Eye (tissue), 1 donor: Measurements from ENCODE around the gene HMBS.
"Not testable (repeated sequence)": the region's sequence is repeated elsewhere in the genome, so short reads cannot be mapped to it uniquely, and the experiment has no call there.

Source experiments
- DNase-seq: peaks from one replicate; pipeline ENCODE4 v3.0.0-alpha.2; 2015

The HMBS gene

DNA sequence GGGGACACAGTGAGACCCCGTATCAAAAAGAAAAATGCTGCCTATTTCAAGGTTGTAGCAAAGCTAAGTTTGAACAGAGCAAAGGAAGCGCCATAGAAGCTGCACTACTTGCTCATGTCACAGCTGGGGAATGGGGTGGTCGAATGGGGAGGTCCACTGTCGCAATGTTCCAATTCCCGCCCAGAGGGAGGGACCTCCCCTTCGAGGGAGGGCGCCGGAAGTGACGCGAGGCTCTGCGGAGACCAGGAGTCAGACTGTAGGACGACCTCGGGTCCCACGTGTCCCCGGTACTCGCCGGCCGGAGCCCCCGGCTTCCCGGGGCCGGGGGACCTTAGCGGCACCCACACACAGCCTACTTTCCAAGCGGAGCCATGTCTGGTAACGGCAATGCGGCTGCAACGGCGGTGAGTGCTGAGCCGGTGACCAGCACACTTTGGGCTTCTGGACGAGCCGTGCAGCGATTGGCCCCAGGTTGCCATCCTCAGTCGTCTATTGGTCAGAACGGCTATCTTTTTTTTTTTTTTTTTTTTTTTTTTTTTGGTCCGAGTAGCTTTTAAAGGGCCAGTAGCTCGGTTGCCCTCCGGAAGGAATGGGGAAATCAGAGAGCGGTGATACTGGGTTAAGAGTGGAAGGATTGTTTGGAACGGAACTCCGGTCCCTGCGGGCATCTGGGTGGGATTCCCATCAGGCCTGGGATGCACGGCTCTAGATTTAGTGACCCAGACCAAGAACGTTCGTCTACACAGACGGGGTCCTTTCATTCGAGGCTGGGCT is at the start of gene HMBS:
Gene HMBS, plus strand, starts transcription at position 219 of the 774 bp plus-strand sequence. Its CDS starts 153 bp downstream, at position 372.
- DNase-seq = peak; percentile 98

DNA sequence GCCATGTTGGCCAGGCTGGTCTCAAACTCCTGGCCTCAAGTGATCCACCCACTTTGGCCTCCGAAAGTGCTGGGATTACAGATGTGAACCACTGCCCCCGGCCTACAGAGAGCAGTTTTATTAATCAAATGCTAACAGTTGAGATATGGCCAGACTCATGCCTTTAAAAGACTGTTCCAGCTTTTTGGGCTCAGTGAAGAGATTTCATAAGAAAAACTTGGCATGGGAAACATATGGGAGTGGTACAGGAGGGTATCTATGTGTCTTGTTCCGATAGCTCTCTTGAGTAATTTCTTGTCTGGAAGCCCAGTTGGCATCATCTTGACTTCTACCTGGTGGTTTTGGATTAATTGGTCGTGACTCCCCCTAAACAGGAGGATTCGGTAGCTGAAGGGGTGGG is 45.8 kb upstream of the HMBS start:
- DNase-seq = no peak

DNA sequence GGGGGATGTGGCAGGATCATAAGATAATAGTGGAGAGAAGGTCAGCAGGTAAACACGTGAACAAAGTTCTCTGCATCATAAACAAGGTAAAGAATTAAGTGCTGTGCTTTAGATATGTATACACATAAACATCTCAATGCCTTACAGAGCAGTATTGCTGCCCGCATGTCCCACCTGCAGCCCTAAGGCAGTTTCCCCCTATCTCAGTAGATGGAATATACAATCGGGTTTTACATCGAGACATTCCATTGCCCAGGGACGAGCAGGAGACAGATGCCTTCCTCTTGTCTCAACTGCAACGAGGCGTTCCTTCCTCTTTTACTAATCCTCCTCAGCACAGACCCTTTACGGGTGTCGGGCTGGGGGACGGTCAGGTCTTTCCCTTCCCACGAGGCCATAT is 45.2 kb upstream of the HMBS start:
- DNase-seq = not testable (repeated sequence)

DNA sequence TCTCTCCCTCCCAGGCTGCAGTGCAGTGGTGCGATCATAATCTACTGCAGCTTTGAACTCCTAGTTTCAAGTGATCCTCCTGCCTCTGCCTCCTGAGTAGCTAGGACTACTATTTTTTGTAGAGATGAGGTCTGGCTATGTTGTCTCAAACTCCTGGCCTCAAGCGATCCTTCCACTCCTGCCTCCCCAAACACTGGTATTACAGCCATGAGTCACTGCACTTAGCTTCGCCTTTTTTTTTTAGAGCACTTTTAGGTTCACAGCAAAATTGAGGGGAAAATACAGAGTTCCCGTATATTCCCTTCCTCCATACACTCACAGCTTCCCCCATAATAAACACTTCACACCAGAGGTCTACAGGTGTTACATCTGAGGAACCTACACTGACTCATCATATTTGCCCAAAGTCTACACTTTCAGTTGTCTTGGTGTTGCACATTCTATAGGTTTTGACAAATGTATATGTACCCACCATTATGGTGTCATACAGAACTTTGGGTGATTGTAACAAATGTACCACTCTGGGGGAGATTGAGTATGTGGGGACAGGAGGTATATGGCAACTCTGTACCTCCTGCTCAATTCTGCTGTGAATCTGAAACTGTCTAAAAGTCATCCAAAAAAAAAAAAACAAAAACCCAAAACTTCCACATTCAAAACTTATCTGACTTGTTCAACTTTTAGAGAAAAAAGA is 42.7 kb upstream of the HMBS start:
- no peak for DNase-seq

DNA sequence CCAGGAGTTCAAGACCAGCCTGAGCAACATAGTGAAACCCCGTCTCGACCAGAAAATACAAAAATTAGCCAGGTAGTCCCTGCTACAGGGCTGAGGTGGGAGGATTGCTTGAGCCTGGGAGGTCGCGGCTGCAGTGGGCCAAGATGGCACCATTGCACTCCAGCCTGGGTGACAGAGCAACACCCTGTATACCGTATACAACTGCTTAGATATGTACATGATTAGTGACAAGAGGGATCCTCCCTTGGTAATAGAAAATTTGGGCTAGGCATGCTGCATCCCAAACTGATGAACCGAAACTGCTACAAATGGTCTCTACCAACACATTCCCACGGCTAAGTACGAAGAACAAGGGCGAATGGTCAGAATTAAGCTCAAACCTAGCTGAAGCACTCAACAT is 41.8 kb upstream of the HMBS start:
- DNase-seq = no peak

DNA sequence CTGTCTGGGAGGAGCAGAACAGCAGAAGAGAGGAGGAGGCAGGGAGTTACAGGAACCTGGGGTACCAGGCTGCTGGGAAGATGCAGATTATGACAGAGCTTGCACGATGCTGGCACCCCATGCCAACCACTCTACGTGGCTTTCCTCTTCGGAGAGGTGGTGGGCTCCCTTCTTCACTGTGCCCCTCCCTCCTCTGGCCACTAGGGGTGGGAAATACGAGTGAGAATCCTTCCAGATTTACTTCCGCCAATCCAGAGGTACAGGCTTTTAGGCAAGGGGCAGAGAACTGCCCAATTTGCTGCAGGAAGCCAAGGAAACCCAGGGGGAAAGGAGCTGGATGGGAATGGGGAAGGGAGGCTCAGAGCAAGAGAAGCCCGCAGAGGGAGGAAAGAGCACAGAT is 40.0 kb upstream of the HMBS start:
- DNase-seq = no peak

DNA sequence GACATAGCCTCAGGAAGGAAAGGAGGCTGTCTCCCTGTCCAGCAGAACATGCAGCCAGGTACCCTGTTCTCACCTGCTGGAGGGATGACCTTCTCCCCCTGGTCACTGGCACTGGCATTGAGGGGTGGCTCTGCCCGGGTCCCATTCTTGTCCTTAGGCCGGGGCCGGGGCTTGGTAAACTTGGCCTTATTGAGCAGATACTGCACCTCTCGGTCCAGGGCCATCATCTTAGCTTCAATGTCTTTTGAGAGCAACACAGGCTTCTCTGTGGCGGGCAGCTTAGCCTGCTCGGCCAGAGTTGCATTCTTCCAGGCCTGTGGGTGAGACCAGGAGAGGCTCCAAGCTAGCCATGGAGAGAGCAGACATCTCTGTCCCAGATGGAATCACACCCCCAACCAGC is 38.2 kb upstream of the HMBS start:
- DNase-seq = no peak

DNA sequence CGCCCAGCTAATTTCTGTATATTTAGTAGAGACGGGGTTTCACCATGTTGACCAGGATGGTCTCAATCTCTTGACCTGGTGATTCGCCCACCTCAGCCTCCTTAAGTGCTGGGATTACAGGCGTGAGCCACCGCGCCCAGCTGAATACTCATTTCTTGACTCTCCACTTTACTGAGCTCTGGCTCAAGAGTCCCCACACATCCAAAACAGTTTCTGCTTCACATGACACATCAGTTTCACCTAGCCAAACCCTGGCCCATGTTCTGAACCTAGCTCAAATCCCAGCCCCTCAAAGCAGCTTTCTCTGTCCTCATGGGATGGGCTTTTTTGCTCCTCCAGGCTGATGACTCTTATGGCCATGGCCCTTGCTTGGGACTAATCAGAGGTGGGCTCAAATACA is 37.5 kb upstream of the HMBS start:
- DNase-seq = no peak

DNA sequence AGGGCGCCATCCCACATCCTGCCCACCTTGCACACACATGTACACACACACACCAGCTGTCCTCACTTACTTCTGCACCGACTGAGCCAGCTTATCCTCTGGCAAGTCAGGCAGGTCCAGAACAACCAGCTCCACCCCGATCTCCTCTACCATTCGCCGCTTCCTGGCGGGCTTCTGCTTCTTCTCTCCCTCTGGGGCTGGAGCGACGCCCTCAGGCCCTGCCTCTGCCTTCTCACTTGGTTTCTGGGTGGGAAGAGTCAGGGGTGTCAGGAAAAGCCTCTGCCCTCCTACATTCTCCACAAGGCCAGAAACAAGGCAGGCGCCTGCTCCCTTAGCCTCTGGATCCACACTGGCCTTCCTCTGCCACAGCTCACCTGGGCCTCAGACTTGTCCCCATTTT is 36.0 kb upstream of the HMBS start:
- no peak for DNase-seq

DNA sequence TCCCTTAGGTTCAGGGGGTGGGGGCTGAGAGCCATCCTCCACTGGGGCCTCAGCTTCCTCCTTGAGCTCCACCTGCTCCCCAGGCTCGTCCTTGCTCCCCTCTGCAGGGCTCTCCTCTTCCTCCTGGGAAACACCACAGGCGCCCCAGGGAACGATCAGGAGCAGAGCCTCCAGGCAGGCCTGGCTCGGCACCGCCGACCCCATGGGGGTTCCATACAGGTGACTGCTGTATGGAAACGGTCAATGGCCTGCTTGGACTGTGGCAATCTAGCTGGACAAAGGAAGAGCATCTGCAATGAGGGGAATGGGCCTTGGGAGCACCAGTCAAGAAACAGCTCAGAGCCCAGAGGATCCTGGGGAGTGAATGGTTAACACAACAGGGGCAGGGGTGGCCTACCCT is 35.6 kb upstream of the HMBS start:
- DNase-seq = no peak

DNA sequence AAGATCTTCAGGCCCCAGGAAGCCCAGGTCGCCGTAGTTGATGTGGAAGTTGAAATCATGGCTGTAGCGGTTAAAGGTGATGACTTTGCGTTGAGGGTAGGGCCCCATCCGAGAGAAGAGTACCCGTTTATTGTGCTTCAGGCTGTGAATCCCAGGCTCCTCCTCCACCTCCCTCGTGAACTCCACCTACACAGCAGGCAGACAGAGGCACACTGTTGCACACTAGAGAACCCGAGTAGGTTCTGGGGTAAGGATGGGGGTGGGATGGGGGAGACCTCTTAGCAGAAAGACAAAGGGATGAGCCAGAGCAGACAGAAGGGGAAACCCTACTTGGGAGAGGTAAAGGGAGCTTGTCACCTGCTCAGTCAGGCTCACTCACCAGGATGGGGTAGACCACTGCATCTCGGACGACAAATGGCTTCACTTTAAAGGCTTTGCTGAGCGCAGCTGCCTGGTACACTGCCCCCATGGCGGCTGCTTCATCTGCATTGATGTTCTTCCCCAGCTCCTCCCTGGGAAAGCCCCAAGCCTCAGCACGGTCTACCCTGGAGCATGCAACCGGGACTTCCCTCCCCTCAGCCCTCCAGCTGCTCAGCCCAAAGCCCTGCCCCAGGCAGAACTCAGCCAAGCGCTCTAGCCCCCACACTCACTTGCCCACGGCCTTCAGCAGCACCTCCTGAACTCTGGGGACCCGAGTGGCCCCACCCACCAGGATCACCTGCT is 33.1 kb upstream of the HMBS start:
- no peak for DNase-seq

DNA sequence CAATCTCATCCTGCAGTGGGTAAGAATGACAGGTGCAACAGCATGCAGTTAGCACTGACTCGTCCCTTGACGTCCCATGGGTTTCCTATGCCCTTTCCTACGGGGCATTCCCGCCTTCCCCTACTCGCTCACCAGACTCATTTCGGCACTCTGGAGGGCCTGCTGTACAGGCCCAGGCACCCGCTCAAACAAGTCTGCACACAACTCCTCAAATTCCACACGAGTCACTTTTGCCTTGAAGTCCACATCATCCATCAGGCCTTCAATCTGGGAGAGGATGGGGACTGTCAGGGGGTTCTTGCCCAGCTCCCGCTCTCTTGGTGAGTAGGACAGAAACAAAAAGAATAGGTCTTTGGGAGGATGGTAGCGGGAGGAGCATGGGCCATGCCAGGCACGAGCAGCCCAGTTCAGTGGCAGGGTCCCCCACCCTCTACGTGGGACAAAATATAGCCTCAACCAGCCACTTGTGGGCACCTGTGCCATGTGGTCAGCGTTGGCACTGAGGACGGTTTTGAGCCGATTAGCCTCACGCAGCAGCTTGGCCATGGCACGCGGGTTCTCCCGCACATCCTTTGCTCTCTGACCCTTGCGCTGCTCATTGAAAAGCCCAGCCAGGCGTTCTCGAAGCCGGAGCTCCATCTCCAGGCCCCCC is 32.4 kb upstream of the HMBS start:
- no peak for DNase-seq

DNA sequence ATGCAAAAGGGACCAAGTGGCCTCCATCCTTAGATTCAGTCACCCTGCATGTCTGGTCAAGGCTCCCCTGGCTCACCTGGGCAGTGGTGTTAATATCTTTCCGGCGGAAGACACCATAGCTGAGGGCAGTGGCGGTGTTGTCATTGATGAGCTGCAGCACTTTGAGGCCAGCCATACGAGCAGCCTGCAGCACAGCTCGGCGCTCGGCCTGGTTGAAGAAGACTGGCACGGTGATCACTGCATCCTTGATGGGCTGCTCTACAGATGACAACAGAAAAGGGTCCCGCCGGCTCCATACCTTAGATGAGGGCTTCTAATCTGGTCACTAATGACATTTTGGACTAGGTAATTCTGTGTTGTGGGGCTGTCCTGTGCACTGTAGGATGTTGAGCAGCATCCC is 30.3 kb upstream of the HMBS start:
- DNase-seq = no peak

DNA sequence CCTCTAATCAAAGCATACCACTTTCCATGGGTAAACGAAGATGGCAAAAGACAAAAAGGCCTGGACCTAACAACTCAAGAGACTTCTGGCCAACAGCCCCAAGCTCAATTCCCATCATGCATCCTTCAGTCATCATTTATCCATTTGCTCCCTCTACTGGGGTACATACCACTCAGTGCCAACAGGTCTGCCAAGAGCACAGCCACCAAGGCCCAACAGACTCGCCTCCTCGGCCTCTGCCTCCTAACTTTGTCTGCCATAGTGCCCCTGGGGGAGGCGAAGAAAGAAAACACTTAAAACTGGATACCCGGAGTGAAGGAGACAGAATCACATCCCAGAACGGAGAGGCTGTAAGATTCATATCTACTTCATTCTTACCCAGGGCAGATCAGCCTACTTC is 28.8 kb upstream of the HMBS start:
- peak; percentile 22 for DNase-seq

DNA sequence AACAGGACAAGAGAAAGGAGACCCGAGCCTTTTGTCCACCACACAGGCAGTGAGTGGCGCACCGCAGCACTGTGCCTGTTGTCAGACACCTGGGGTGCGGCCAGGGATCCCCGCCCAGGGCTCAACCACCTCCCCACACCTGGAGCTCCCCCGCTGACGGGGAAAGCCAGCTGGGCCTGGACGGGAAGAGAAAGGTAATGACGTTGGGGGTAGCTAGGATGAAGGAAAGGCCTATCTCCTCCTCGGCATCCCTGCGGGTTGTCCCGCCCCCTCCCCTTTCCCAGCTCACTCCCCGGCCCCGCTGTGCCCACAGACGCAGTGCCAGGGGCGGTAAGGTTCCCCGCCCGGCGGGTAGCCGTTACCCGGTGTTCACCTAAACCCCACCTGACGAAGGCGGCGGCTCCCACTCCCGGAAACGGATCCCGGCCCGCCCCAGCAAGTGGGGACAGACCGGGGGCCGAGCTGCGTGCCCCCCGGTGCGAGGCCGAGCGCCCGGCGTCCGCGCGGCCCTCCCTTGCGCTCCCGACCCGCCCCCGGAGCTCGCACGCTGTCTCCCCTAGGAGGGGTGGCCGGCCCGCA is 28.2 kb upstream of the HMBS start:
- DNase-seq = peak; percentile 46

DNA sequence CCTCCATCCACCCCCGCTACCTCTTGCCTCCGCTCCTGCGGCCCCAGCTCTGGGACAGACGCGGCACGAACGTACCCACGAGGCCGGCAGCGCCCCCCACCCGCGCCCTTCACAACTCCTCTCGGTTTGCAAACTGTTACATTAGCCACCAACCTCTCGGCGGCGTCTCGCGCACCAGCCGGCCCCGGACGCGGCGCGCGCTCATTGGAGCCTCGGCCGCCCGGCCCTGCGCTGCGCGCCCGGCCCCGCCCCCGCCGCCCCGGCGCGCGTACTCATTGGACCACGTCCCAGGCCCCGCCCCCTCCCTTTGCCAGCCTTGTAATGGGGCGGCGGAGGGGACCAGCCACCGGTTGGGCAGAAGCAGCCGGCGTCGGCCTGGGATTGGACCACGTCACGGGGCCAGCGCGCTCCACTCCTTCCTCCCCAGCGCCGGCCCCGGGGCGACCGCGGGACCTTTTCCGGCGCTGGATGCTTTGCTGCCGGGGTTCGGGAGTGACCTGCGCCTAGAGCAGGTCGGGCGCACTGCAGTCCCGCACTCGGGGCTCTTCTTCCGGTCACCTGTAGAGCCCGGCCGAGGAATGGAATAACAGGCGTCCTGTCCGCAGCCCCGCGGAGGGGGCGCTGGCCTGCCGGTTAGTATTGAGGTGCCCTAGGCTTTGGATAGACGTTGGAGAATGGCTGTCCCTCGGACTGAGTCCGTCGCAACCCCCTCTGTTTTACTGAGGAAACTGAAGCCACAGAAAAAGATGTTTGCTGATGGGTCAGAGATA is 27.5 kb upstream of the HMBS start, which contains the start of gene HYOU1:
Gene HYOU1, minus strand, starts transcription at position 206 of the 770 bp plus-strand sequence. CDS start 1,045 bp downstream, outside the sequence.
- peak; percentile 98 for DNase-seq

DNA sequence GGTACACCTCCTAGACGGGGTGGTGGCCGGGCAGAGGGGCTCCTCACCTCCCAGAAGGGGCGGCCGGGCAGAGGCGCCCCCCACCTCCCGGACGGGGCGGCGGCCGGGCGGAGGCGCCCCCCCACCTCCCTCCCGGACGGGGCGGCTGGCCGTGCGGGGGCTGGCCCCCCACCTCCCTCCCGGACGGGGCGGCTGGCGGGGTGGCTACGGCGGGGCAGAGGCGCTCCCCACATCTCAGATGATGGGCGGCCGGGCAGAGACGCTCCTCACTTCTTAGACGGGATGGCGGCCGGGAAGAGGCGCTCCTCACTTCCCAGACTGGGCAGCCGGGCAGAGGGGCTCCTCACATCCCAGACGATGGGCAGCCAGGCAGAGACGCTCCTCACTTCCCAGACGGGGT is 25.6 kb upstream of the HMBS start:
- not testable (repeated sequence) for DNase-seq

DNA sequence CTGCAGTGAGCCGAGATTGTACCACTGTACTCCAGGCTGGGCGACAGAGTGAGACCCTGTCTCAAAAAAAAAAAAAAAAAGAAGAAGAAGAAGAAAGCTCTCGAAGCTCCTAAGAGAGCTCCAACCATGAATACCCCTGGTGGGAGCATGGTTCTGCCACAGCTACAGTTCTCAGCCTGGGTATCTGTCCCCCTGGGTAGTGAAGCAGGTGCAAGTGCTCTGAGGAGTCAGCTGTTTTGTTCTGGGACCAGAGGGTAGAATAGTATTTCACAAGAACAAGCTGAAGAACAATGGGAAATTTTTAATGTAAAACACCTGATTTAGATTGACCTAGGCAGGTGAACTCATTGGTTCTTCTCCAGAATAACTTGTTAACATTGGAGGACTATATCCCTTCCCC is 23.4 kb upstream of the HMBS start:
- no peak for DNase-seq

DNA sequence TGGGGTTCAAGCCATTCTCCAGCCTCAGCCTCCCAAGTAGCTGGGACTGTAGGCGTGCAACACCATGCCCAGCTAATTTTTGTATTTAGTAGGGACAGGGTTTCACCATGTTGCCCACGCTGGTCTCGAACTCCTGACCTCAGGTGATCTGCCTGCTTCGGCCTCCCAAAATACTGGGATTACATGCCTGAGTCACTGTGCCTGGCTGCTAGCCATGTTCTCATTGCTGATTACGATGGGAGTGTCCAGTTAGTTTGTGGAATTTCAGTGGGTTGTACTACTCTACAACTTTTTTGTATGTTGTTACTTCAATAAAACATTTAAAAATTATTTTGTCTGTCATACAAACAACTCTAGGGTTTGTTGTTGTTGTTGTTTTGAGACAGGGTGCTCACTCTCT is 21.9 kb upstream of the HMBS start:
- no peak for DNase-seq

DNA sequence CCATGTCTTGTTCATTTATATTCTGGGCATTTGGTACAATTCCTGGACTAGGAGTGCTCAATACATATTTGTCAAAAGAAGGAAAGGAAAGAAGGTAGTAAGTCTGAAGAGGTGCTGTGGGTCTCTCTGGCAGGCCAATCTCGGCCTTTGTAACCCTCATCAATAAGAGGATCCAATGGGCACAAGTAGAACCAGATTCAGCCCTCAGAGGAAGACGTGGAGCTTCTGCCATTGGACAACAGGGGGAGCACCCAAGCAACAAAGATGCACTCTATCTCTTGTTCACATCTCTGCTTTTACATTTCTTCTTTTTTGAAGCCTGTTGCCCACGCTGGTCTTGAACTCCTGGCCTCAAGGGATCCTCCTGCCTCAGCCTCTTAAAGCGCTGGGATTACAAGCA is 19.3 kb upstream of the HMBS start:
- peak; percentile 11 for DNase-seq

DNA sequence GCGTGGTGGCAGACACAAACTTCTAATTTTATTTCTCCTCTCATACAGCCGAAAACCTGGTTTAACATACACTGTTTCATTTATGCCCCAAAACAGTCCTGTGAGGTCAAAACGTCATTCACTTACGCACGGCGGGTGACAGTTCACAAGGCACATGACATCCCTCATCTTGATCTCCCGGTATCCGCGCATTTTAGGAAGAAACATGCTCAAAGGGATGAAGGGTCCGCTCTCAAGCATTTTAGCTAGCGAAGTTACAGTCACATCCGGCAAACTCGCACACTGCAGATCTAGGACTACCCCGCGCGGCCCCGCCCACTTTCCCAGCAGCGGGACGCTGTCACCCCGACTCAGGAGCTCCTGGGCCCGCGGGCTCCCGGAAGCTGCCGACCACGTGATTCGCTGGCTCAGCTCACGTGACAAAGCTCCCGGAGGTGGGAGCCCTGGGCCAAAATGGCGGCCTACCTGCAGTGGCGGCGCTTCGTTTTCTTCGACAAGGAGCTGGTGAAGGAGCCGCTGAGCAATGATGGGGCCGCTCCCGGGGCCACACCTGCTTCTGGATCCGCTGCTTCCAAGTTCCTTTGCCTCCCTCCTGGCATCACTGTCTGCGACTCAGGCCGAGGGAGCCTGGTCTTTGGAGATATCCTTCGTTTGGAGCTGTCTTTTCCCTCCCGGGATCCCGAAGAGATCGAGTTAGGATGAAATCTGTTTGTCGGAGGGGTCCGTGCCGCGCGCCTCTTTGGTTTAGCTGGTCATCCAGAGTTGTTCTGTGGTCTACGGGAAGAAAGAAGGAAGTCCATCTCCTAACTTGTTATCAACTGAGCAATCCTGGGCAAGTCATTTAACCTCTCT is 17.1 kb upstream of the HMBS start, which contains the start of gene VPS11:
Gene VPS11, plus strand, starts transcription at position 448 of the 852 bp plus-strand sequence. Its CDS starts 6 bp downstream, at position 454.
- DNase-seq = peak; percentile 97
